HCT116 (cell line): ENCODE measurements around the gene MYBPHL. TPM values are rescaled to one million over a fixed set of nuclear protein-coding genes. Genes with fewer than 3 reads are reported as not detected.

Source experiments
- ATAC-seq: fragments of 200-7000 bp; cut with Tn5 transposase; 2 replicates; pipeline ENCODE4 v1.9.1; 2020; ENCODE audit warnings: mild to moderate bottlenecking, moderate library complexity
- BruUV-seq: library from RNA; stranded (reverse); fragments of 400-500 nt; replicated peaks from 2 replicates; lab custom pipeline; 2021; lab: Mats Ljungman, UMichigan
- CTCF ChIA-PET: fragments of 300-600 bp; sonication (Branson Sonifier 250); formaldehyde crosslinking; loops from one replicate; lab custom pipeline; 2021; ENCODE audit warnings: antibody characterized with exemption; lab: Charles Lee
- POLR2A ChIA-PET: fragments of 300-600, 350-600 bp; sonication (Branson Sonifier 250); formaldehyde crosslinking; loops from one replicate; lab custom pipeline; 2021; ENCODE audit warnings: antibody characterized with exemption; lab: Charles Lee
- RAD21 ChIA-PET, 2 experiments: fragments of 300-600 bp; sonication (Branson Sonifier 250); formaldehyde crosslinking; loops; one replicate each; lab custom pipeline; 2023; ENCODE audit warnings: low total read pairs in 2 of 2; ENCODE audit not compliant: uncharacterized antibody in 2 of 2, unreplicated experiment in 2 of 2, low non-redundant PET in 1 of 2; lab: Charles Lee
- DNase-seq: peaks from one replicate; pipeline ENCODE4 v3.0.0-alpha.2; 2010; ENCODE audit warnings: low read depth, low spot score
- H2AFZ ChIP-seq: fragments of 200-600 bp; shearing (Covaris generic), sonication (generic); 2 replicates; pipeline ENCODE4 v1.6.1; 2017; ENCODE audit warnings: low read depth, mixed run types, mixed read lengths, antibody characterized with exemption, low read length; ENCODE audit not compliant: poor library complexity, severe bottlenecking
- H3K27ac ChIP-seq: 2 replicates; pipeline ENCODE4 v1.5.1; 2012; ENCODE audit warnings: low read depth, low read length
- H3K27me3 ChIP-seq: fragments of 200-600 bp; sonication (generic); 2 replicates; pipeline ENCODE4 v1.6.1; 2016; ENCODE audit warnings: mixed run types, low read length, mixed read lengths; ENCODE audit not compliant: insufficient read depth
- H3K36me3 ChIP-seq, 2 experiments: fragments of 200-500 bp in 1 of 2; fragments of 200-600 bp in 1 of 2; sonication (Bioruptor generic) in 1 of 2; sonication (generic) in 1 of 2; 2 replicates each; pipeline versions ENCODE4 v1.5.1 to v1.6.1; 2014 to 2016; ENCODE audit warnings: low read length in 2 of 2, inconsistent platforms in 1 of 2, mixed read lengths in 1 of 2, mixed run types in 1 of 2; ENCODE audit not compliant: insufficient read depth in 2 of 2, control insufficient read depth in 1 of 2
- H3K4me1 ChIP-seq, 2 experiments: fragments of 200-600 bp in 1 of 2; sonication (generic) in 1 of 2; 2 replicates each; pipeline versions ENCODE4 v1.5.1 to v1.6.1; 2012 to 2017; ENCODE audit warnings: low read length in 2 of 2, inconsistent platforms in 1 of 2, mild to moderate bottlenecking in 1 of 2, mixed read lengths in 1 of 2, mixed run types in 1 of 2, moderate library complexity in 1 of 2; ENCODE audit not compliant: insufficient read depth in 2 of 2, control insufficient read depth in 1 of 2
- H3K4me2 ChIP-seq: fragments of 200-600 bp; sonication (generic); 2 replicates; pipeline ENCODE4 v1.6.1; 2017; ENCODE audit warnings: mixed run types, low read length, mixed read lengths
- H3K4me3 ChIP-seq, 2 experiments: fragments of 200-600 bp in 1 of 2; sonication (generic) in 1 of 2; replicated peaks in 1 of 2; 2 replicates each; pipeline ENCODE4 v1.5.1; 2011 to 2016; ENCODE audit warnings: low read length in 2 of 2, control low read depth in 1 of 2, low read depth in 1 of 2, mild to moderate bottlenecking in 1 of 2, mixed read lengths in 1 of 2, mixed run types in 1 of 2
- H3K79me2 ChIP-seq: fragments of 200-600 bp; sonication (generic); 2 replicates; pipeline ENCODE4 v1.6.1; 2017; ENCODE audit warnings: mild to moderate bottlenecking, mixed run types, low read length, moderate library complexity, mixed read lengths; ENCODE audit not compliant: insufficient read depth
- H3K9ac ChIP-seq: fragments of 200-600 bp; sonication (generic); 2 replicates; pipeline ENCODE4 v1.6.1; 2016; ENCODE audit warnings: low read length, mixed read lengths
- H3K9me2 ChIP-seq: fragments of 200-600 bp; sonication (generic), shearing (Covaris generic); 2 replicates; pipeline ENCODE4 v1.6.1; 2017; ENCODE audit warnings: mixed run types, mild to moderate bottlenecking, moderate library complexity; ENCODE audit not compliant: insufficient read depth
- H3K9me3 ChIP-seq, 2 experiments: fragments of 200-500 bp in 1 of 2; fragments of 200-600 bp in 1 of 2; sonication (Bioruptor generic) in 1 of 2; sonication (generic) in 1 of 2; 2 replicates each; pipeline ENCODE4 v1.6.1; 2014 to 2017; ENCODE audit warnings: low read length in 2 of 2, mixed read lengths in 2 of 2, inconsistent platforms in 1 of 2, low read depth in 1 of 2, mild to moderate bottlenecking in 1 of 2, mixed run types in 1 of 2, moderate library complexity in 1 of 2; ENCODE audit not compliant: control insufficient read depth in 1 of 2, insufficient read depth in 1 of 2
- H4K20me1 ChIP-seq: fragments of 200-600 bp; sonication (generic), shearing (Covaris generic); 2 replicates; pipeline ENCODE4 v1.6.1; 2017; ENCODE audit warnings: mixed run types, mild to moderate bottlenecking, moderate library complexity; ENCODE audit not compliant: insufficient read depth
- CBX3 ChIP-seq: IDR thresholded peaks from 2 replicates; pipeline ENCODE4 v1.6.1; 2012; ENCODE audit warnings: low read depth
- CEBPB ChIP-seq: IDR thresholded peaks from 2 replicates; pipeline ENCODE4 v1.6.1; 2012; ENCODE audit warnings: low read depth
- EGR1 ChIP-seq: IDR thresholded peaks from 2 replicates; pipeline ENCODE4 v1.6.1; 2012; ENCODE audit warnings: low read depth
- EZH2 ChIP-seq: fragments of 200-600 bp; sonication (generic); IDR thresholded peaks from 2 replicates; pipeline ENCODE4 v1.6.1; 2017; ENCODE audit warnings: antibody characterized with exemption, mixed run types
- EZH2phosphoT487 ChIP-seq: fragments of 200-600 bp; IDR thresholded peaks from 2 replicates; pipeline ENCODE4 v1.6.1; 2018; ENCODE audit warnings: antibody characterized with exemption, borderline replicate concordance
- JUND ChIP-seq: IDR thresholded peaks from 2 replicates; pipeline ENCODE4 v1.6.1; 2012
- POLR2AphosphoS5 ChIP-seq: IDR thresholded peaks from 2 replicates; pipeline ENCODE4 v1.6.1; 2011; ENCODE audit warnings: mild to moderate bottlenecking, low read depth, low read length, moderate library complexity
- RAD21 ChIP-seq: IDR thresholded peaks from 2 replicates; pipeline ENCODE4 v1.6.1; 2012; ENCODE audit warnings: low read depth, mild to moderate bottlenecking
- SIN3A ChIP-seq: IDR thresholded peaks from 2 replicates; pipeline ENCODE4 v1.6.1; 2012; ENCODE audit warnings: low read depth
- SP1 ChIP-seq: IDR thresholded peaks from 2 replicates; pipeline ENCODE4 v1.6.1; 2012; ENCODE audit warnings: low read depth
- SRF ChIP-seq: IDR thresholded peaks from 2 replicates; pipeline ENCODE4 v1.6.1; 2012; ENCODE audit warnings: low read depth
- TCF7L2 ChIP-seq: IDR thresholded peaks from 2 replicates; pipeline ENCODE4 v1.7.0; 2011; ENCODE audit warnings: borderline replicate concordance, inconsistent platforms; ENCODE audit not compliant: insufficient read depth, insufficient read length; ENCODE audit errors: extremely low read depth
- ZFX ChIP-seq: fragments of 450-650 bp; IDR thresholded peaks from 2 replicates; pipeline ENCODE4 v1.6.1; 2017
- ZNF274 ChIP-seq: fragments of 200-500 bp; sonication (Bioruptor generic); IDR thresholded peaks from 2 replicates; pipeline ENCODE4 v1.6.1; 2014; ENCODE audit warnings: mild to moderate bottlenecking, low read depth, low read length, inconsistent platforms
- intact Hi-C: fragments of 100-400 bp; cut with micrococcal nuclease; formaldehyde crosslinking; loops from 2 replicates; pipeline ENCODE4 v1.10.0; 2022
- total RNA-seq: library from RNA; stranded (reverse); gene quantifications from one replicate; pipeline ENCODE4 v1.2.1, GENCODE V29; 2021; ENCODE audit not compliant: unreplicated experiment
- TF ChIP-seq, protein P1 (sequence below): IDR thresholded peaks from 2 replicates; pipeline ENCODE4 v1.6.1; 2011; ENCODE audit warnings: mild to moderate bottlenecking, low read length, moderate library complexity; ENCODE audit not compliant: insufficient replicate concordance; ENCODE audit errors: extremely low read depth
- TF ChIP-seq, protein P2 (sequence below): IDR thresholded peaks from 2 replicates; pipeline ENCODE4 v1.6.1; 2012; ENCODE audit warnings: low read depth

The MYBPHL gene
- total RNA-seq, 1 experiment from 2014 or later = 1.0 TPM

DNA sequence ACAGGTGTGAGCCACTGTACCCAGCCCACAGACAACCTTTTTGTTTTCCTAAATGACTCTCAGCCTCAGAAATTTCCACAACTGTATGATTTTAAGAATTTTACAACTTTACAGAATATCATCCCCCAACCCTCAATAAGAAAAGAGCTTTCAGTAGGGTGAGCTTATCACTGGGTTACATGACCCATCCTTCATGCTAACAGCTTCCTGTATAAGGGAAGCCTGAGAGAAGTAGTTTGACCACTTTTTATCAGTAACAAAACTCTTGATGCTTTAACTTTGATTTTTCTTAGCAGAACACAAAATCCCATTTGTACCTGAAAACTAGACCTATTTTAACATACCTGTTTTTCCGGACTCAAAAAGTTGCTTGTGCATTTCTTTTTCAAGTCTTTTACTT, 9.7 kb upstream of the MYBPHL start:
- no peak overlapping the region for H2AFZ ChIP-seq
- POLR2A ChIA-PET = no interaction called here
- no peaks in the 10 kb centered on the region for H3K9me2 ChIP-seq
- no peak overlapping the region for H3K27ac ChIP-seq
- no peak for TF ChIP-seq CBX3
- no peak for TF ChIP-seq ZFX
- no peak for TF ChIP-seq POLR2AphosphoS5
- no peak for TF ChIP-seq EGR1
- TF ChIP-seq EZH2phosphoT487 = no peak
- TF ChIP-seq SRF = no peak
- TF ChIP-seq EZH2 = no peak
- no peak for TF ChIP-seq ZNF274
- TF ChIP-seq TCF7L2 = no peak
- TF ChIP-seq SIN3A = no peak
- no peak for TF ChIP-seq SP1
- TF ChIP-seq CEBPB = no peak
- TF ChIP-seq, protein P1, sequence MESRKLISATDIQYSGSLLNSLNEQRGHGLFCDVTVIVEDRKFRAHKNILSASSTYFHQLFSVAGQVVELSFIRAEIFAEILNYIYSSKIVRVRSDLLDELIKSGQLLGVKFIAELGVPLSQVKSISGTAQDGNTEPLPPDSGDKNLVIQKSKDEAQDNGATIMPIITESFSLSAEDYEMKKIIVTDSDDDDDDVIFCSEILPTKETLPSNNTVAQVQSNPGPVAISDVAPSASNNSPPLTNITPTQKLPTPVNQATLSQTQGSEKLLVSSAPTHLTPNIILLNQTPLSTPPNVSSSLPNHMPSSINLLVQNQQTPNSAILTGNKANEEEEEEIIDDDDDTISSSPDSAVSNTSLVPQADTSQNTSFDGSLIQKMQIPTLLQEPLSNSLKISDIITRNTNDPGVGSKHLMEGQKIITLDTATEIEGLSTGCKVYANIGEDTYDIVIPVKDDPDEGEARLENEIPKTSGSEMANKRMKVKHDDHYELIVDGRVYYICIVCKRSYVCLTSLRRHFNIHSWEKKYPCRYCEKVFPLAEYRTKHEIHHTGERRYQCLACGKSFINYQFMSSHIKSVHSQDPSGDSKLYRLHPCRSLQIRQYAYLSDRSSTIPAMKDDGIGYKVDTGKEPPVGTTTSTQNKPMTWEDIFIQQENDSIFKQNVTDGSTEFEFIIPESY = no peak
- TF ChIP-seq, protein P2, sequence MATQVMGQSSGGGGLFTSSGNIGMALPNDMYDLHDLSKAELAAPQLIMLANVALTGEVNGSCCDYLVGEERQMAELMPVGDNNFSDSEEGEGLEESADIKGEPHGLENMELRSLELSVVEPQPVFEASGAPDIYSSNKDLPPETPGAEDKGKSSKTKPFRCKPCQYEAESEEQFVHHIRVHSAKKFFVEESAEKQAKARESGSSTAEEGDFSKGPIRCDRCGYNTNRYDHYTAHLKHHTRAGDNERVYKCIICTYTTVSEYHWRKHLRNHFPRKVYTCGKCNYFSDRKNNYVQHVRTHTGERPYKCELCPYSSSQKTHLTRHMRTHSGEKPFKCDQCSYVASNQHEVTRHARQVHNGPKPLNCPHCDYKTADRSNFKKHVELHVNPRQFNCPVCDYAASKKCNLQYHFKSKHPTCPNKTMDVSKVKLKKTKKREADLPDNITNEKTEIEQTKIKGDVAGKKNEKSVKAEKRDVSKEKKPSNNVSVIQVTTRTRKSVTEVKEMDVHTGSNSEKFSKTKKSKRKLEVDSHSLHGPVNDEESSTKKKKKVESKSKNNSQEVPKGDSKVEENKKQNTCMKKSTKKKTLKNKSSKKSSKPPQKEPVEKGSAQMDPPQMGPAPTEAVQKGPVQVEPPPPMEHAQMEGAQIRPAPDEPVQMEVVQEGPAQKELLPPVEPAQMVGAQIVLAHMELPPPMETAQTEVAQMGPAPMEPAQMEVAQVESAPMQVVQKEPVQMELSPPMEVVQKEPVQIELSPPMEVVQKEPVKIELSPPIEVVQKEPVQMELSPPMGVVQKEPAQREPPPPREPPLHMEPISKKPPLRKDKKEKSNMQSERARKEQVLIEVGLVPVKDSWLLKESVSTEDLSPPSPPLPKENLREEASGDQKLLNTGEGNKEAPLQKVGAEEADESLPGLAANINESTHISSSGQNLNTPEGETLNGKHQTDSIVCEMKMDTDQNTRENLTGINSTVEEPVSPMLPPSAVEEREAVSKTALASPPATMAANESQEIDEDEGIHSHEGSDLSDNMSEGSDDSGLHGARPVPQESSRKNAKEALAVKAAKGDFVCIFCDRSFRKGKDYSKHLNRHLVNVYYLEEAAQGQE = no peak
- TF ChIP-seq JUND = no peak
- no peak for TF ChIP-seq RAD21
- TF ChIP-seq, all 23 proteins: peak for 0
- Histone ChIP-seq H3K9ac (no peak overlapping the region), H3K4me2 (no peak overlapping the region), H3K27me3 (no peaks in the 10 kb centered on the region), H3K4me3 (no peak overlapping the region), H3K36me3 (no peaks in the 10 kb centered on the region; a peak in 1 of 4 replicates), H3K79me2 (no peaks in the 10 kb centered on the region), H4K20me1 (no peaks in the 10 kb centered on the region), H3K9me3 (no peaks in the 10 kb centered on the region), H3K4me1 (no peaks in the 10 kb centered on the region)
- no peak for ATAC-seq
- RAD21 ChIA-PET = no interaction called here
- no TSS peak for BruUV-seq
- CTCF ChIA-PET = no interaction called here
- intact Hi-C loops = no loop called here
- no peak for DNase-seq
